Activated CD4-positive, alpha-beta T cell treated with anti-CD3 and anti-CD28 coated beads, Interleukin-2, Interleukin-4, amounts not matched to agents 100 ng/mL and 50 ng/mL, durations not matched to agents 16 hours and 8 hours (primary cell): ENCODE data around the gene TCF20.

ENCODE experiments used
- DNase-seq: peaks from one replicate; pipeline ENCODE4 v3.0.0-alpha.2; 2020; ENCODE audit warnings: low spot score

The TCF20 gene

GRCh38 chr22:42270510-42271190 is at the start of gene TCF20:
Gene TCF20, minus strand, starts transcription at chr22:42270653. Its CDS starts 55,348 bp downstream, at chr22:42215305.
- peak; percentile 81 for DNase-seq

- no peak for DNase-seq
Measured at GRCh38 chr22:42319386-42319785, 48.9 kb upstream of the TCF20 start.

GRCh38 chr22:42318967-42319366 is 48.5 kb upstream of the TCF20 start:
- no peak for DNase-seq

- no peak for DNase-seq
Measured at GRCh38 chr22:42317691-42318547, 47.5 kb upstream of the TCF20 start.

GRCh38 chr22:42317008-42317407 is 46.6 kb upstream of the TCF20 start:
- DNase-seq = peak; percentile 34

- DNase-seq = no peak
Measured at GRCh38 chr22:42315392-42315756, 44.9 kb upstream of the TCF20 start.

GRCh38 chr22:42314709-42315391 is 44.4 kb upstream of the TCF20 start:
- DNase-seq = no peak

GRCh38 chr22:42313804-42314581 is 43.5 kb upstream of the TCF20 start:
- peak; percentile 8 for DNase-seq

GRCh38 chr22:42313204-42313603 is 42.8 kb upstream of the TCF20 start:
- DNase-seq = no peak

GRCh38 chr22:42310291-42311015 is 40.0 kb upstream of the TCF20 start:
- no peak for DNase-seq

GRCh38 chr22:42309865-42310264 is 39.4 kb upstream of the TCF20 start:
- DNase-seq = no peak

- no peak for DNase-seq
Measured at GRCh38 chr22:42308892-42309468, 38.5 kb upstream of the TCF20 start.

- no peak for DNase-seq
Measured at GRCh38 chr22:42307806-42308563, 37.5 kb upstream of the TCF20 start.

- DNase-seq = no peak
Measured at GRCh38 chr22:42306010-42306409, 35.6 kb upstream of the TCF20 start.

GRCh38 chr22:42304324-42304790 is 33.9 kb upstream of the TCF20 start:
- no peak for DNase-seq

- DNase-seq = no peak
Measured at GRCh38 chr22:42303396-42304323, 33.2 kb upstream of the TCF20 start.

GRCh38 chr22:42301742-42302102 is 31.3 kb upstream of the TCF20 start:
- DNase-seq = no peak

- DNase-seq = no peak
Measured at GRCh38 chr22:42301077-42301741, 30.8 kb upstream of the TCF20 start.
